Mesenchymal stem cell (in vitro differentiated cells and primary cell): ENCODE results near the gene ISG20L2.

Source experiments
- DNase-seq: peaks from one replicate; pipeline ENCODE4 v3.0.0-alpha.2; 2013
- H2AFZ ChIP-seq: one replicate; pipeline ENCODE4 v1.6.1; 2013; ENCODE audit warnings: low read depth, mild to moderate bottlenecking, control low read depth, inconsistent platforms, low read length, moderate library complexity
- H2AK5ac ChIP-seq: 2 replicates; pipeline ENCODE4 v1.6.1; 2013; ENCODE audit warnings: low read length, moderate library complexity, mild to moderate bottlenecking, inconsistent platforms; ENCODE audit not compliant: severe bottlenecking
- H2BK120ac ChIP-seq: one replicate; pipeline ENCODE4 v1.6.1; 2013; ENCODE audit warnings: low read depth, mild to moderate bottlenecking, inconsistent platforms, low read length, moderate library complexity
- H2BK12ac ChIP-seq, 2 experiments: one replicate each; pipeline ENCODE4 v1.6.1; 2013; ENCODE audit warnings: inconsistent platforms in 2 of 2, low read length in 2 of 2, mild to moderate bottlenecking in 2 of 2, moderate library complexity in 2 of 2, control low read depth in 1 of 2
- H2BK15ac ChIP-seq: one replicate; pipeline ENCODE4 v1.6.1; 2013; ENCODE audit warnings: mild to moderate bottlenecking, low read depth, inconsistent platforms; ENCODE audit not compliant: poor library complexity, severe bottlenecking
- H2BK5ac ChIP-seq: 2 replicates; pipeline ENCODE4 v1.6.1; 2013; ENCODE audit warnings: low read depth, mild to moderate bottlenecking, low read length, control low read depth, inconsistent platforms; ENCODE audit not compliant: poor library complexity, severe bottlenecking
- H3K14ac ChIP-seq, 2 experiments: one replicate each; pipeline ENCODE4 v1.6.1; 2013; ENCODE audit warnings: inconsistent platforms in 2 of 2, low read length in 2 of 2, control low read depth in 1 of 2, mild to moderate bottlenecking in 1 of 2, moderate library complexity in 1 of 2
- H3K18ac ChIP-seq, 2 experiments: one replicate each; pipeline ENCODE4 v1.6.1; 2013; ENCODE audit warnings: inconsistent platforms in 2 of 2, low read length in 2 of 2, control low read depth in 1 of 2, low read depth in 1 of 2, mild to moderate bottlenecking in 1 of 2
- H3K23ac ChIP-seq, 2 experiments: one replicate each; pipeline ENCODE4 v1.6.1; 2013; ENCODE audit warnings: inconsistent platforms in 2 of 2, low read length in 2 of 2, mild to moderate bottlenecking in 2 of 2, moderate library complexity in 2 of 2, control low read depth in 1 of 2
- H3K27ac ChIP-seq: 2 replicates; pipeline ENCODE4 v1.5.1; 2013; ENCODE audit warnings: mild to moderate bottlenecking, moderate library complexity, low read length, control low read depth, inconsistent platforms; ENCODE audit not compliant: poor library complexity, severe bottlenecking
- H3K27me3 ChIP-seq, 2 experiments: 2 replicates each; pipeline versions ENCODE4 v1.6.1 to v1.7.0; 2013; ENCODE audit warnings: low read length in 2 of 2, mild to moderate bottlenecking in 2 of 2, moderate library complexity in 2 of 2, control low read depth in 1 of 2, inconsistent platforms in 1 of 2; ENCODE audit not compliant: control insufficient read depth in 1 of 2, insufficient read depth in 1 of 2
- H3K36me3 ChIP-seq, 2 experiments: 2 replicates each; pipeline versions ENCODE4 v1.6.1 to v1.7.0; 2013; ENCODE audit warnings: low read length in 2 of 2, control low read depth in 1 of 2, inconsistent platforms in 1 of 2, low read depth in 1 of 2, mild to moderate bottlenecking in 1 of 2; ENCODE audit not compliant: insufficient read depth in 2 of 2, control insufficient read depth in 1 of 2
- H3K4ac ChIP-seq, 2 experiments: one replicate each; pipeline ENCODE4 v1.6.1; 2013; ENCODE audit warnings: inconsistent platforms in 2 of 2, low read length in 2 of 2, mild to moderate bottlenecking in 2 of 2, moderate library complexity in 2 of 2, control low read depth in 1 of 2, low read depth in 1 of 2
- H3K4me1 ChIP-seq: 2 replicates; pipeline ENCODE4 v1.6.1; 2013; ENCODE audit warnings: low read depth, low read length, control low read depth; ENCODE audit not compliant: control insufficient read depth, insufficient read depth
- H3K4me2 ChIP-seq: 2 replicates; pipeline ENCODE4 v1.6.1; 2013; ENCODE audit warnings: low read length, mild to moderate bottlenecking, inconsistent platforms; ENCODE audit not compliant: poor library complexity, severe bottlenecking
- H3K4me3 ChIP-seq, 2 experiments: 2 replicates each; pipeline versions ENCODE4 v1.5.1 to v1.7.0; 2013; ENCODE audit warnings: low read length in 2 of 2, mild to moderate bottlenecking in 2 of 2, control low read depth in 1 of 2, low read depth in 1 of 2; ENCODE audit not compliant: insufficient read depth in 1 of 2
- H3K79me1 ChIP-seq: replicated peaks from 2 replicates; pipeline ENCODE4 v1.6.1; 2013; ENCODE audit warnings: mild to moderate bottlenecking, control low read depth, low read length, inconsistent platforms; ENCODE audit not compliant: poor library complexity, severe bottlenecking
- H3K9ac ChIP-seq: 2 replicates; pipeline ENCODE4 v1.7.0; 2013; ENCODE audit warnings: mild to moderate bottlenecking, low read length, moderate library complexity
- H3K9me3 ChIP-seq: 2 replicates; pipeline ENCODE4 v1.7.0; 2013; ENCODE audit warnings: mild to moderate bottlenecking, low read length; ENCODE audit not compliant: control insufficient read depth
- H4K8ac ChIP-seq: one replicate; pipeline ENCODE4 v1.6.1; 2013; ENCODE audit warnings: inconsistent platforms, mild to moderate bottlenecking, low read length, moderate library complexity
- H4K91ac ChIP-seq: one replicate; pipeline ENCODE4 v1.6.1; 2013; ENCODE audit warnings: mild to moderate bottlenecking, low read length, inconsistent platforms
- WGBS: methylation state at CpG from one replicate; pipeline ENCODE4 v1.1.7; 2013; ENCODE audit warnings: mixed read lengths; 5-methylcytosine and 5-hydroxymethylcytosine counted together

ISG20L2 gene

DNA sequence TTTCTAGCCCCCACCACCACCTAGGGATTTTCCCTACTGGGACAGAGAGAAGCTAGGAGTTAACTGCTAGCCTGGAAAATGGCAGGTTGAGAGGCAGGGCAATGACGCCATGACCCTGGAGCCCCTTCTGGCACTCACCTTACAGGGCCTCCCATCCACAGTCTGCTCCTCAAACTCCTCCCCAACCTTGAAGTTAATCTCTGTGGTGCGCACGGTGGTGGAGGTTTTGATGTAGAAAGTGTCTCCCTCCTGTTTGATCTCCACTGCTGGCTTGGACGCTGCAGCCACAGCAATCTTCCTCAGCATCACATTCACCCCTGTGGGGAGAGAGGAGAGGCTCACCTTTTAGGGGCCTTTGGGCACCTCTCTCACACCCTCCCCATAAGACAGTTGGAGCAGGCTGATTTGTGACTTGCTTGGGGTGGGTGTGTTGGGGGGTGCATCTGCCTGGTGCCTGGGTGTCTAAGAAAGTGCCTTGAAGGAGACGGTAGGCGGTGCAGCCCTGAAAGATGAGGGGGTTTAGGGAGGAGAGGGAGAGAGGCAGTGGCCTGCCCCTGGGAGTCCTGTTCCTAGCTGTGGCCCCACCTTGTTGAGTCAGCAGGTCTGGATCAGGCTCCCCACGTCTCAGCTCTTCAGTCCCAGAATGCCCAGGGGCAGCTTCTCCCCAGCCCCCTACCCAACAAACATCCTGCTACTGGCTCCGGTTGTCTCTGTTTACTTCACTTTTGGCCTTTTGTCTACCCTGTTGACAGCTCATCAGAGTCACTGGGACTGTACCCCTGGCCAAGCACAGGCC is 27.6 kb downstream of the ISG20L2 start:
- WGBS = 10% methylated on average over 2 of the region's 8 CpGs
- no peak overlapping the region for H4K91ac ChIP-seq
- H2BK5ac ChIP-seq = no peak overlapping the region
- no peak overlapping the region for H3K14ac ChIP-seq
- H2AFZ ChIP-seq = no peak overlapping the region
- H3K23ac ChIP-seq = no peak overlapping the region
- peaks cover 35% of the 10 kb centered on the region for H3K4me1 ChIP-seq
- H3K9ac ChIP-seq = peak overlapping the region; percentile 27
- DNase-seq = no peak
- H4K8ac ChIP-seq = no peak overlapping the region
- no peak overlapping the region for H2BK15ac ChIP-seq
- H3K9me3 ChIP-seq = no peaks in the 10 kb centered on the region
- H3K4ac ChIP-seq = no peak overlapping the region
- H3K4me3 ChIP-seq = peak overlapping the region in 1 of 2 experiments; percentile 19
- no peaks in the 10 kb centered on the region for H3K79me1 ChIP-seq
- no peak overlapping the region for H2BK12ac ChIP-seq
- H3K36me3 ChIP-seq = peaks cover 18 to 42% of the 10 kb centered on the region in 2 experiments
- H3K27me3 ChIP-seq = peaks cover 0 to 34% of the 10 kb centered on the region in 2 experiments
- H2BK120ac ChIP-seq = no peak overlapping the region
- no peak overlapping the region for H2AK5ac ChIP-seq
- no peak overlapping the region for H3K27ac ChIP-seq
- peak overlapping the region in 1 of 2 experiments; percentile 5 for H3K18ac ChIP-seq
- no peak overlapping the region for H3K4me2 ChIP-seq

DNA sequence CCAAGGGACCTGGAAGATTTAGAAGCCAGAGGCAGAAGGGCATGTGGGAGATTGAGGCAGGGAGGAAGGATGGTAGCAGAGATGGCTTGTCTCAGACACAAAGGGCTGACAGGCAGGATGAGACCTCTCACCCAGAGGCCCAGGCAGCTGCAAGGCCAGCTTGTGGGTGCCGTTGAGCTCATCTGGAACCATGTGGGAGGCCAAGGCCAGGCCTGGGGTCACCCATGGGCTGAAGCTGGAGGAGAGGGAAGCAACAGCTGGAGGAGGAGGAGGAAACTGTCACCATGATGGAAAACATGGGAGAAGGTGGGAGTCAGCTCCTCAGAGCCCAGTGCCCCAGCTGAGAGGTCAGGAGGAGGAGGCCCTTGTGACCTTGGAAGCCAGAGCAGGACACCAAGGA is 29.6 kb downstream of the ISG20L2 start:
- Histone ChIP-seq H3K27ac (no peak overlapping the region), H4K8ac (no peak overlapping the region), H3K4me1 (peaks cover 19% of the 10 kb centered on the region), H3K23ac (no peak overlapping the region), H2AFZ (no peak overlapping the region), H2BK120ac (no peak overlapping the region), H3K4ac (no peak overlapping the region), H3K27me3 (peaks cover 0 to 18% of the 10 kb centered on the region in 2 experiments), H3K4me2 (no peak overlapping the region), H2BK15ac (no peak overlapping the region), H2BK12ac (no peak overlapping the region), H3K14ac (peak overlapping the region in 1 of 2 experiments; percentile 8), H3K18ac (no peak overlapping the region), H3K36me3 (peaks cover 18 to 42% of the 10 kb centered on the region in 2 experiments), H3K9ac (no peak overlapping the region), H3K4me3 (no peak overlapping the region), H4K91ac (no peak overlapping the region), H2BK5ac (no peak overlapping the region), H3K9me3 (no peaks in the 10 kb centered on the region), H3K79me1 (no peaks in the 10 kb centered on the region), H2AK5ac (no peak overlapping the region)
- WGBS = 33% methylated on average over 1 of the region's 1 CpG
- DNase-seq = no peak

- Histone ChIP-seq H3K18ac (no peak overlapping the region), H2BK12ac (no peak overlapping the region), H3K9ac (no peak overlapping the region), H3K4me2 (no peak overlapping the region), H2AFZ (no peak overlapping the region), H3K4me3 (no peak overlapping the region), H2BK120ac (no peak overlapping the region), H3K23ac (no peak overlapping the region), H3K79me1 (no peaks in the 10 kb centered on the region), H3K27me3 (peaks cover 0 to 27% of the 10 kb centered on the region in 2 experiments), H3K4me1 (peaks cover 24% of the 10 kb centered on the region), H4K8ac (no peak overlapping the region), H2AK5ac (no peak overlapping the region), H4K91ac (no peak overlapping the region), H3K36me3 (peaks cover 18 to 42% of the 10 kb centered on the region in 2 experiments), H3K14ac (no peak overlapping the region), H3K9me3 (no peaks in the 10 kb centered on the region), H3K27ac (no peak overlapping the region), H2BK5ac (no peak overlapping the region), H2BK15ac (no peak overlapping the region), H3K4ac (no peak overlapping the region)
- DNase-seq = no peak
- 87% methylated on average over 8 of the region's 8 CpGs for WGBS
These were observed 31.1 kb downstream of the ISG20L2 start for GRCh38 chr1:156697481-156697880.

- DNase-seq = no peak
- Histone ChIP-seq H3K36me3 (peaks cover 18 to 40% of the 10 kb centered on the region in 2 experiments), H3K23ac (no peak overlapping the region), H3K4ac (no peak overlapping the region), H2AFZ (peak overlapping the region; percentile 34), H2BK5ac (no peak overlapping the region), H4K91ac (no peak overlapping the region), H3K9me3 (no peaks in the 10 kb centered on the region), H3K4me1 (peaks cover 30% of the 10 kb centered on the region), H4K8ac (no peak overlapping the region), H2BK15ac (no peak overlapping the region), H3K27me3 (peaks cover 0 to 34% of the 10 kb centered on the region in 2 experiments), H2BK12ac (no peak overlapping the region), H2BK120ac (no peak overlapping the region), H3K9ac (no peak overlapping the region), H3K4me2 (no peak overlapping the region), H3K14ac (no peak overlapping the region), H3K4me3 (no peak overlapping the region), H3K27ac (no peak overlapping the region), H3K18ac (no peak overlapping the region), H2AK5ac (no peak overlapping the region), H3K79me1 (no peaks in the 10 kb centered on the region)
- WGBS = 85% methylated on average over 8 of the region's 8 CpGs
These were observed 31.8 kb downstream of the ISG20L2 start for GRCh38 chr1:156696755-156697154.
